ENCODE measurements around the gene NRXN3. TPM values are rescaled to one million over a fixed set of nuclear protein-coding genes. Genes with fewer than 3 reads are reported as not detected.

The NRXN3 gene
- polyA plus RNA-seq, 1 donor (not counting 4 experiments of a cell fraction or from before 2014, with no cell fraction given) = 0.89 TPM

GRCh38 chr14:78950649-78951048 lies 780.5 kb downstream of the NRXN3 start:
- DNase-seq (ENCODE audit: low read depth, low spot score) = no peak
- Histone ChIP-seq H3K4me1 (ENCODE audit: control insufficient read depth, extremely low read depth, insufficient read depth, low read length) (no peaks in the 10 kb centered on the region), H3K9me1 (ENCODE audit: control insufficient read depth, extremely low read depth, insufficient read depth, low read length) (no peaks in the 10 kb centered on the region), H3K27me3 (ENCODE audit: control insufficient read depth, extremely low read depth, insufficient read depth, low read length) (no peaks in the 10 kb centered on the region), H4K20me1 (ENCODE audit: control insufficient read depth, extremely low read depth, insufficient read depth, low read length) (no peaks in the 10 kb centered on the region), H3K9me3 (ENCODE audit: control insufficient read depth, low read depth, low read length) (no peaks in the 10 kb centered on the region), H3K4me2 (ENCODE audit: control insufficient read depth, extremely low read depth, insufficient read depth, low read depth, low read length) (no peak overlapping the region), H3K4me3 (ENCODE audit: control insufficient read depth in 2 of 3, extremely low read depth in 1 of 3, insufficient read depth in 2 of 3, low read depth in 1 of 3, low read length in 3 of 3) (no peak overlapping the region), H2AFZ (ENCODE audit: control insufficient read depth, low read length) (no peak overlapping the region), H3K9ac (ENCODE audit: control insufficient read depth, extremely low read depth, insufficient read depth, low read length) (no peak overlapping the region), H3K27ac (ENCODE audit: control insufficient read depth, insufficient read depth, low read length) (no peak overlapping the region), H3K36me3 (ENCODE audit: control insufficient read depth in 2 of 2, extremely low read depth in 1 of 2, insufficient read depth in 2 of 2, low read length in 2 of 2) (no peaks in the 10 kb centered on the region), H3K79me2 (ENCODE audit: control insufficient read depth, insufficient read depth, low read length) (no peaks in the 10 kb centered on the region)
- dilution Hi-C loops (cut with MboI; ENCODE audit: extremely low pct_ligation_motif_present, low sequenced_read_pairs) = loop anchor here (25.0 kb wide), 1 partner anchor 1912 kb away; no protein-coding TSS in a partner anchor
- TF ChIP-seq EZH2 (IDR thresholded peaks at IDR 0.05; ENCODE audit: low read length) = no peak
- no peak for TF ChIP-seq CTCF (optimal IDR thresholded peaks at IDR 0.05 in 1 of 3, IDR thresholded peaks at IDR 0.05 in 1 of 3, conservative IDR thresholded peaks at IDR 0.05 in 1 of 3; ENCODE audit: extremely low read depth in 1 of 3, insufficient read depth in 2 of 3, low read length in 3 of 3)
- peak; percentile 84 for FAIRE-seq

- Histone ChIP-seq H3K27me3 (ENCODE audit: control insufficient read depth, extremely low read depth, insufficient read depth, low read length) (no peaks in the 10 kb centered on the region), H3K27ac (ENCODE audit: control insufficient read depth, insufficient read depth, low read length) (no peak overlapping the region), H3K9ac (ENCODE audit: control insufficient read depth, extremely low read depth, insufficient read depth, low read length) (no peak overlapping the region), H3K36me3 (ENCODE audit: control insufficient read depth in 2 of 2, extremely low read depth in 1 of 2, insufficient read depth in 2 of 2, low read length in 2 of 2) (no peaks in the 10 kb centered on the region), H3K9me3 (ENCODE audit: control insufficient read depth, low read depth, low read length) (no peaks in the 10 kb centered on the region), H3K9me1 (ENCODE audit: control insufficient read depth, extremely low read depth, insufficient read depth, low read length) (no peaks in the 10 kb centered on the region), H4K20me1 (ENCODE audit: control insufficient read depth, extremely low read depth, insufficient read depth, low read length) (no peaks in the 10 kb centered on the region), H3K79me2 (ENCODE audit: control insufficient read depth, insufficient read depth, low read length) (no peaks in the 10 kb centered on the region), H3K4me1 (ENCODE audit: control insufficient read depth, extremely low read depth, insufficient read depth, low read length) (no peaks in the 10 kb centered on the region), H2AFZ (ENCODE audit: control insufficient read depth, low read length) (no peak overlapping the region), H3K4me3 (ENCODE audit: control insufficient read depth in 2 of 3, extremely low read depth in 1 of 3, insufficient read depth in 2 of 3, low read depth in 1 of 3, low read length in 3 of 3) (no peak overlapping the region), H3K4me2 (ENCODE audit: control insufficient read depth, extremely low read depth, insufficient read depth, low read depth, low read length) (no peak overlapping the region)
- TF ChIP-seq CTCF (optimal IDR thresholded peaks at IDR 0.05 in 1 of 3, IDR thresholded peaks at IDR 0.05 in 1 of 3, conservative IDR thresholded peaks at IDR 0.05 in 1 of 3; ENCODE audit: extremely low read depth in 1 of 3, insufficient read depth in 2 of 3, low read length in 3 of 3) (no peak), EZH2 (IDR thresholded peaks at IDR 0.05; ENCODE audit: low read length) (no peak)
- FAIRE-seq (no peak), DNase-seq (ENCODE audit: low read depth, low spot score) (no peak)
- dilution Hi-C loops (cut with MboI; ENCODE audit: extremely low pct_ligation_motif_present, low sequenced_read_pairs) = loop anchor here (25.0 kb wide), 1 partner anchor 1911 kb away; no protein-coding TSS in a partner anchor
Observed at GRCh38 chr14:78951602-78952001, 781.4 kb downstream of the NRXN3 start.
